HepG2 (cell line): Measurements from ENCODE around the gene AMOTL2. TPM values are rescaled to one million over a fixed set of nuclear protein-coding genes. Genes with fewer than 3 reads are reported as not detected.
A peak's percentile ranks its signal among the peaks of the same experiment; 100 is the strongest.

Experiments used
- ATAC-seq: fragments of 200-7000 bp; cut with Tn5 transposase; 3 replicates; pipeline ENCODE4 v1.9.1; 2020; ENCODE audit warnings: mild to moderate bottlenecking, moderate library complexity
- BruUV-seq: library from RNA; stranded (reverse); fragments of 400-500 nt; replicated peaks from 2 replicates; lab custom pipeline; 2021; lab: Mats Ljungman, UMichigan
- CTCF ChIA-PET: fragments of 300-600 bp; formaldehyde crosslinking; extraction: SDS; loops from one replicate; lab custom pipeline; 2021; ENCODE audit warnings: low total read pairs, inconsistent platforms, low intra/inter-chr PET ratio; lab: Yijun Ruan, JAX
- POLR2A ChIA-PET: fragments of 350-600 bp; sonication (Branson Sonifier 250); formaldehyde crosslinking; loops from one replicate; lab custom pipeline; 2020; ENCODE audit warnings: antibody characterized with exemption, inconsistent platforms; lab: Yijun Ruan, JAX
- DNase-seq: peaks from one replicate; pipeline ENCODE4 v3.0.0-alpha.2; 2015; ENCODE audit warnings: low spot score
- FAIRE-seq: peaks from 3 replicates; lab custom pipeline; 2011; peaks lifted over from hg19 to GRCh38; lab: Jason Lieb, UNC
- H2AFZ ChIP-seq: one replicate; pipeline ENCODE4 v1.6.1; 2011; ENCODE audit warnings: low read length, inconsistent platforms
- H3K27ac ChIP-seq: fragments of 300-600 bp; 3 replicates; pipeline ENCODE4 v1.8.0; 2011; ENCODE audit warnings: mixed run types, mild to moderate bottlenecking, mixed read lengths, low read length, inconsistent platforms; ENCODE audit not compliant: insufficient read depth; ENCODE audit errors: extremely low read length
- H3K27me3 ChIP-seq, 2 experiments: fragments of 200-600 bp in 1 of 2; 2 replicates in 1 of 2; 3 replicates in 1 of 2; pipeline versions ENCODE4 v1.6.0 to v1.8.0; 2011; ENCODE audit warnings: low read length in 2 of 2, mild to moderate bottlenecking in 2 of 2, moderate library complexity in 2 of 2, inconsistent platforms in 1 of 2; ENCODE audit not compliant: insufficient read depth in 2 of 2, control insufficient read depth in 1 of 2
- H3K36me3 ChIP-seq, 2 experiments: fragments of 200-600 bp in 1 of 2; replicated peaks in 1 of 2; 2 replicates in 1 of 2; 3 replicates in 1 of 2; pipeline versions ENCODE4 v1.5.1 to v1.8.0; 2011; ENCODE audit warnings: low read length in 2 of 2, inconsistent platforms in 1 of 2; ENCODE audit not compliant: insufficient read depth in 2 of 2, control insufficient read depth in 1 of 2
- H3K4me1 ChIP-seq: 2 replicates; pipeline ENCODE4 v1.5.1; 2012; ENCODE audit warnings: low read length, inconsistent platforms; ENCODE audit not compliant: insufficient read depth
- H3K4me2 ChIP-seq: 2 replicates; pipeline ENCODE4 v1.6.0; 2011; ENCODE audit warnings: low read depth, low read length, inconsistent platforms
- H3K4me3 ChIP-seq, 3 experiments: fragments of 200-600 bp in 1 of 3; sonication (generic), shearing (Covaris generic) in 1 of 3; replicated peaks in 1 of 3; 2 replicates each; pipeline ENCODE4 v1.5.1; 2011 to 2016; ENCODE audit warnings: low read length in 3 of 3, inconsistent platforms in 2 of 3, low read depth in 2 of 3, mild to moderate bottlenecking in 2 of 3, control low read depth in 1 of 3, mixed read lengths in 1 of 3; ENCODE audit not compliant: insufficient read depth in 1 of 3
- H3K79me2 ChIP-seq: one replicate; pipeline ENCODE4 v1.6.1; 2011; ENCODE audit warnings: low read length, inconsistent platforms; ENCODE audit not compliant: insufficient read depth
- H3K9ac ChIP-seq: 2 replicates; pipeline ENCODE4 v1.6.0; 2011; ENCODE audit warnings: mild to moderate bottlenecking, low read depth, low read length, inconsistent platforms; ENCODE audit not compliant: insufficient read depth
- H3K9me3 ChIP-seq: 2 replicates; pipeline ENCODE4 v1.5.1; 2012; ENCODE audit warnings: mild to moderate bottlenecking, low read length
- H4K20me1 ChIP-seq: 2 replicates; pipeline ENCODE4 v1.6.0; 2011; ENCODE audit warnings: inconsistent platforms, mild to moderate bottlenecking, low read length, moderate library complexity; ENCODE audit not compliant: insufficient read depth
- CENPX ChIP-seq: sonication (generic); formaldehyde crosslinking; IDR thresholded peaks from 2 replicates; pipeline ENCODE4 v1.9.0; 2021; ENCODE audit warnings: mild to moderate bottlenecking, missing genetic modification reagents, moderate library complexity
- DMAP1 ChIP-seq: IDR thresholded peaks from 2 replicates; pipeline ENCODE4 v1.6.1; 2016
- FOXA1 ChIP-seq, 2 experiments: fragments of 450-650 bp in 1 of 2; sonication (generic) in 1 of 2; formaldehyde crosslinking in 1 of 2; IDR thresholded peaks; 2 replicates each; pipeline versions ENCODE4 v1.4.0 to v1.6.1; 2016 to 2020; ENCODE audit warnings: missing genetic modification reagents in 1 of 2
- HNF1B ChIP-seq: sonication (generic); formaldehyde crosslinking; IDR thresholded peaks from 2 replicates; pipeline ENCODE4 v1.5.1; 2020; ENCODE audit warnings: mild to moderate bottlenecking, moderate library complexity, missing genetic modification reagents
- HNRNPLL ChIP-seq: fragments of 200-400 bp; formaldehyde crosslinking; IDR thresholded peaks from 2 replicates; pipeline ENCODE4 v1.6.1; 2017; ENCODE audit warnings: mild to moderate bottlenecking, low read depth, low read length; ENCODE audit not compliant: poor library complexity, severe bottlenecking
- SOX6 ChIP-seq, 2 experiments: fragments of 450-650 bp in 1 of 2; sonication (generic) in 1 of 2; formaldehyde crosslinking in 1 of 2; IDR thresholded peaks; 2 replicates each; pipeline versions ENCODE4 v1.4.0 to v1.6.1; 2017 to 2020; ENCODE audit warnings: antibody characterized with exemption in 1 of 2, mild to moderate bottlenecking in 1 of 2, missing genetic modification reagents in 1 of 2
- TCF7L2 ChIP-seq: IDR thresholded peaks from 2 replicates; pipeline ENCODE4 v1.6.1; 2011; ENCODE audit warnings: mild to moderate bottlenecking, low read depth, low read length, moderate library complexity
- THAP8 ChIP-seq: sonication (generic); formaldehyde crosslinking; IDR thresholded peaks from 2 replicates; pipeline ENCODE4 v1.5.1; 2020; ENCODE audit warnings: missing genetic modification reagents, mild to moderate bottlenecking, borderline replicate concordance
- XRCC5 ChIP-seq: fragments of 200-400 bp; formaldehyde crosslinking; optimal IDR thresholded peaks from 2 replicates; pipeline ENCODE3; 2017; ENCODE audit warnings: mild to moderate bottlenecking, low read length
- ZFY ChIP-seq: sonication (generic); formaldehyde crosslinking; IDR thresholded peaks from 2 replicates; pipeline ENCODE4 v1.4.0; 2020; ENCODE audit warnings: missing genetic modification reagents
- ZNF318 ChIP-seq: sonication (generic); formaldehyde crosslinking; IDR thresholded peaks from 2 replicates; pipeline ENCODE4 v1.4.0; 2020; ENCODE audit warnings: mild to moderate bottlenecking, missing genetic modification reagents
- ZNF670 ChIP-seq: sonication (generic); formaldehyde crosslinking; IDR thresholded peaks from 2 replicates; pipeline ENCODE4 v1.8.0; 2022; ENCODE audit warnings: mild to moderate bottlenecking, missing genetic modification reagents, borderline replicate concordance
- in situ Hi-C: cut with HindIII; loops from 2 replicates; pipeline ENCODE4 v1.10.0; 2017; ENCODE audit warnings: low pct_unique_long_range_greater_than_20kb; ENCODE audit not compliant: extremely low pct_ligation_motif_present
- intact Hi-C: fragments of 100-400 bp; cut with micrococcal nuclease; formaldehyde crosslinking; loops from one replicate; pipeline ENCODE4 v1.10.0; 2022; ENCODE audit not compliant: unreplicated experiment
- polyA plus RNA-seq, 8 experiments: library from polyadenylated mRNA; depleted of rRNA in 3 of 8; stranded (reverse) in 7 of 8; unstranded in 1 of 8; fragments of >200 nt; fragmentation: Illumina TruSeq in 4 of 8; extraction: Trizol in 4 of 8; gene quantifications; 2 replicates each; pipeline versions ENCODE4 v1.2.1 to v1.2.3, GENCODE V29; 2011 to 2016; ENCODE audit warnings: low read depth in 4 of 8, missing spikeins in 1 of 8, mixed read lengths in 1 of 8; ENCODE audit not compliant: insufficient read depth in 1 of 8
- total RNA-seq, 5 experiments: library from RNA; depleted of rRNA; stranded (reverse); fragments of >200 nt; fragmentation: Illumina TruSeq; extraction: Trizol; gene quantifications; 2 replicates each; pipeline ENCODE4 v1.2.3, GENCODE V29; 2016; ENCODE audit warnings: low read depth in 1 of 5

AMOTL2 gene
- total and polyA plus RNA-seq, 2 of the 13 experiments (the other 11 are each of a cell fraction or from before 2014, with no cell fraction given), result 17.3 to 18.5 TPM

- Histone ChIP-seq H3K79me2 (peaks cover 7% of the 10 kb centered on the region), H4K20me1 (no peaks in the 10 kb centered on the region; the same call in 1 of the 2 replicates), H3K36me3 (no peaks in the 10 kb centered on the region), H3K27ac (no peak overlapping the region), H3K4me2 (0 out of 2 replicates have a peak overlapping the region, but pooled peaks have one; percentile 22), H3K4me1 (peaks cover 39% of the 10 kb centered on the region), H3K4me3 (no peak overlapping the region), H3K9me3 (no peaks in the 10 kb centered on the region), H3K27me3 (peaks cover 1 to 40% of the 10 kb centered on the region in 2 experiments; a peak in 4 of 5 replicates), H3K9ac (no peak overlapping the region), H2AFZ (no peak overlapping the region)
- peak; percentile 35 for ATAC-seq
- intact Hi-C loops, result loop anchor here (1.0 to 5.0 kb wide), 2 partner anchors 70 to 94 kb away; no protein-coding TSS in a partner anchor
- in situ Hi-C loops, result no loop called here
- FAIRE-seq, result no peak
- ChIA-PET CTCF (interaction anchor here (0.9 to 1.8 kb wide), 2 partner anchors 68 to 71 kb away, joined by 6 to 31 read pairs; no protein-coding TSS in a partner anchor), POLR2A (interaction anchor here (5.7 to 9.2 kb wide), 2 partner anchors 19 to 69 kb away, joined by 53 to 140 read pairs; no protein-coding TSS in a partner anchor)
- BruUV-seq, result no TSS peak
- peak; percentile 50 for DNase-seq
- TF ChIP-seq TCF7L2 (no peak), FOXA1 (IDR thresholded peaks at IDR 0.05) (no peak), FOXA1 (CRISPR knock-in tag; IDR thresholded peaks at IDR 0.05) (no peak), SOX6 (IDR thresholded peaks at IDR 0.05) (no peak), SOX6 (CRISPR knock-in tag; IDR thresholded peaks at IDR 0.05) (no peak), THAP8 (CRISPR knock-in tag) (no peak), ZNF670 (CRISPR knock-in tag) (no peak), ZNF318 (CRISPR knock-in tag) (no peak), XRCC5 (peak; percentile 26), HNF1B (no peak), DMAP1 (CRISPR knock-in tag) (no peak), HNRNPLL (no peak), CENPX (CRISPR knock-in tag) (no peak), ZFY (CRISPR knock-in tag) (peak; percentile 25; the same call in 1 of the 2 replicates)
Observed at GRCh38 chr3:134378384-134378783, 4.1 kb upstream of the AMOTL2 start.
